Measurements from ENCODE around the gene PEAK1. TPM values are rescaled to one million over a fixed set of nuclear protein-coding genes. Genes with fewer than 3 reads are reported as not detected.

PEAK1 gene
- total RNA-seq, 1 donor from 2014 or later = 75.2 TPM

- TF ChIP-seq, protein P1, sequence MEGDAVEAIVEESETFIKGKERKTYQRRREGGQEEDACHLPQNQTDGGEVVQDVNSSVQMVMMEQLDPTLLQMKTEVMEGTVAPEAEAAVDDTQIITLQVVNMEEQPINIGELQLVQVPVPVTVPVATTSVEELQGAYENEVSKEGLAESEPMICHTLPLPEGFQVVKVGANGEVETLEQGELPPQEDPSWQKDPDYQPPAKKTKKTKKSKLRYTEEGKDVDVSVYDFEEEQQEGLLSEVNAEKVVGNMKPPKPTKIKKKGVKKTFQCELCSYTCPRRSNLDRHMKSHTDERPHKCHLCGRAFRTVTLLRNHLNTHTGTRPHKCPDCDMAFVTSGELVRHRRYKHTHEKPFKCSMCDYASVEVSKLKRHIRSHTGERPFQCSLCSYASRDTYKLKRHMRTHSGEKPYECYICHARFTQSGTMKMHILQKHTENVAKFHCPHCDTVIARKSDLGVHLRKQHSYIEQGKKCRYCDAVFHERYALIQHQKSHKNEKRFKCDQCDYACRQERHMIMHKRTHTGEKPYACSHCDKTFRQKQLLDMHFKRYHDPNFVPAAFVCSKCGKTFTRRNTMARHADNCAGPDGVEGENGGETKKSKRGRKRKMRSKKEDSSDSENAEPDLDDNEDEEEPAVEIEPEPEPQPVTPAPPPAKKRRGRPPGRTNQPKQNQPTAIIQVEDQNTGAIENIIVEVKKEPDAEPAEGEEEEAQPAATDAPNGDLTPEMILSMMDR (IDR thresholded peaks at IDR 0.05; ENCODE audit: borderline replicate concordance) = no peak
- Histone ChIP-seq H3K4me3 (no peak overlapping the region), H3K36me3 (no peaks in the 10 kb centered on the region), H3K27me3 (ENCODE audit: low read depth) (no peaks in the 10 kb centered on the region), H3K27ac (replicated peaks) (no peak overlapping the region), H3K4me1 (peaks cover 30% of the 10 kb centered on the region), H3K9me3 (replicated peaks) (no peaks in the 10 kb centered on the region)
- intact Hi-C loops (cut with micrococcal nuclease) = no loop called here
- no peak for DNase-seq
These were observed 299.3 kb downstream of the PEAK1 start for GRCh38 chr15:77120576-77120975.

GRCh38 chr15:77119446-77119845 is 300.5 kb downstream of the PEAK1 start:
- Histone ChIP-seq H3K9me3 (replicated peaks) (no peaks in the 10 kb centered on the region), H3K4me1 (peaks cover 29% of the 10 kb centered on the region), H3K4me3 (no peak overlapping the region), H3K36me3 (peaks cover 6% of the 10 kb centered on the region), H3K27ac (replicated peaks) (peak overlapping the region; percentile 6), H3K27me3 (ENCODE audit: low read depth) (no peaks in the 10 kb centered on the region)
- intact Hi-C loops (cut with micrococcal nuclease) = loop anchor here (10.0 kb wide), 1 partner anchor 425 kb away; no protein-coding TSS in a partner anchor
- DNase-seq = no peak
- TF ChIP-seq, protein P1 (IDR thresholded peaks at IDR 0.05; ENCODE audit: borderline replicate concordance) = no peak

DNA sequence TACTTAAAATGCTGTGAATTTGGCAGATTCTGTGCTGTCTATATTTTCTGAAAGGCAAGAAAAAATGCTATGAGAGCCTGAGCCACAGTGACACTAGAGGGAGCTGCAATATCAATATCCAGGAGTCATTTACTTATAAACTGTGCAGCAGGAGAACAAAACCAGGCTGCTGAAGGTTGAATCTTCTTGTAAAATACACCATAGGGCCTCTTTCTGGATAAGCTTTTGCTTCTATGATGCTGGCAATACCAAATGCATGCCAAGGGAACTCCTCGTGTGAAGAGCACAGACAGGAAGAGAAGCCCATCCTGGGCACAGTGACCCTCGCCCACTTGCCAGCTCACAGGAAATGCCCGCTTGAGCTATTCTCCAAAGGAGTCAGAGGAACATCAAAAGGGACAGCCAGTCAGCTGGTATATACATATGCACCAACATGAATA is 301.0 kb downstream of the PEAK1 start:
- intact Hi-C loops (cut with micrococcal nuclease) = loop anchor here (10.0 kb wide), 1 partner anchor 426 kb away; no protein-coding TSS in a partner anchor
- peak overlapping the region; percentile 6 for H3K27ac ChIP-seq (replicated peaks)
- TF ChIP-seq, protein P1 (IDR thresholded peaks at IDR 0.05; ENCODE audit: borderline replicate concordance) = peak; percentile 87

GRCh38 chr15:77115179-77115578 is 304.7 kb downstream of the PEAK1 start:
- Histone ChIP-seq H3K4me3 (no peak overlapping the region), H3K4me1 (peaks cover 40% of the 10 kb centered on the region), H3K9me3 (replicated peaks) (no peaks in the 10 kb centered on the region), H3K36me3 (peaks cover 21% of the 10 kb centered on the region), H3K27me3 (ENCODE audit: low read depth) (no peaks in the 10 kb centered on the region), H3K27ac (replicated peaks) (no peak overlapping the region)
- no peak for DNase-seq
- intact Hi-C loops (cut with micrococcal nuclease) = loop anchor here (10.0 kb wide), 1 partner anchor 430 kb away; no protein-coding TSS in a partner anchor
- TF ChIP-seq, protein P1 (IDR thresholded peaks at IDR 0.05; ENCODE audit: borderline replicate concordance) = no peak

More for the DNA sequence above, 301.0 kb downstream of the PEAK1 start:
- Histone ChIP-seq H3K4me3 (no peak overlapping the region), H3K27me3 (ENCODE audit: low read depth) (no peaks in the 10 kb centered on the region), H3K9me3 (replicated peaks) (no peaks in the 10 kb centered on the region), H3K4me1 (peaks cover 29% of the 10 kb centered on the region), H3K36me3 (peaks cover 12% of the 10 kb centered on the region)
- DNase-seq = no peak

DNA sequence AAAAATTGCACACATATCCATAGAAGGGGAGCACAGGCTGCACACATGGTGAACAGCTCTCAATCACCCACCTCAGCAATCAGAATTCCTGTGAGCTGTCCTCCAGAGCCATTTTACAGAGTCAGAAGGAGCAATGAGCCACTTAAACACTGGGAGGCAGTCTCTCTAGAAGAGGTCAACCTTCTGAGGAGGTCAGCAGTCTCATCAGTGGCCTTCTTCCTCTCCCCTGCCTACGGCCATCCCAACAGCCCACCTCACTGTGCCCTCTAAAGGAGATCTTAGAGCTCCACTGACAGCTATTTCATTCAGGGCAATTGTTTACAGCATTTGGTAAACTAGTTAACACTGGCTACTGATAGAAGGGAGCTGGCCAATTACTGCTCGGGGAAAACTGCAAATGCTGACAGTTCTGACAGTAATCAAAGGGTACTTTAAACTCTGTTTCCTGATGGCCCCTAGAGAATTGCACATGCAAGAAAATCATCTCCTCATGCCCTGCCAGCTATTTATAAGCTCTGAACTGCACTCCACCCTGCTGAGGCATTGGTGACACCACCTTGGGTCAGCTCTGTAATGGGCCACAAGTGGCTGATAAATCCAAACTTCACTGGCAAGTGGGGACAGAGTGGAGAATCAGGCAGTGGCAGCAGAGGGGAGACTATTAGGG is 306.9 kb downstream of the PEAK1 start:
- TF ChIP-seq, protein P1 (IDR thresholded peaks at IDR 0.05; ENCODE audit: borderline replicate concordance) = no peak
- Histone ChIP-seq H3K36me3 (peaks cover 21% of the 10 kb centered on the region), H3K9me3 (replicated peaks) (no peaks in the 10 kb centered on the region), H3K4me3 (no peak overlapping the region), H3K27me3 (ENCODE audit: low read depth) (no peaks in the 10 kb centered on the region), H3K4me1 (peaks cover 24% of the 10 kb centered on the region), H3K27ac (replicated peaks) (peak overlapping the region; percentile 49)
- intact Hi-C loops (cut with micrococcal nuclease) = loop anchor here (10.0 kb wide), 1 partner anchor 432 kb away; no protein-coding TSS in a partner anchor
- DNase-seq = no peak

Measured in left ventricle myocardium inferior (tissue), 1 donor.